GM10266 (cell line): Measurements from ENCODE around the gene CTXND2.
"Not testable (repeated sequence)": the region's sequence is repeated elsewhere in the genome, so short reads cannot be mapped to it uniquely, and the experiment has no call there.

Experiments used
- DNase-seq: peaks from one replicate; pipeline ENCODE4 v3.0.0; 2012; ENCODE audit errors: extremely low spot score
- CTCF ChIP-seq: IDR thresholded peaks from 2 replicates; pipeline ENCODE4 v1.5.1; 2012; ENCODE audit warnings: mild to moderate bottlenecking, low read depth; ENCODE audit not compliant: control insufficient read depth, insufficient read depth; ENCODE audit errors: missing control alignments

Gene CTXND2

DNA sequence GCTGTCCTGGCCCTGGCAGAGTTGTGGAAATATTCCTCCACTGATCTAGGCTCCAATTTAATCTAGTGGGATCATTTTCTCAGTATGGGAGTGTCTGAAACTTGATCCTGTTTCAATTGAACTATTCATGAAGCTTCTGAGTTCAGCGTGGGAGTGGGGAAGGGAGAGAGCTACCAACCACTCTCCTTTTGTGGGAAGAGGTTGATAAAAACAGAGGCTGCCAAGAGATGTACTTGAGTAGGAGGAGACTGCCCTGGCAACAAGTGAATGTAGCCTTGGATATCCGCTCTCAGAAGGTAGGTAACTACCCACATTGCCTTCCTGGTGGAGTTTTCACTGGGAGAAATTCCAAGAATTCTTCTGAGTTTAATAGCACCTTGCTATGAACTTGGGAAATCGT is at the start of gene CTXND2:
Gene CTXND2, plus strand, starts transcription at position 119 of the 400 bp plus-strand sequence. CDS start 25,179 bp downstream, outside the sequence.
- no peak for TF ChIP-seq CTCF
- no peak for DNase-seq

DNA sequence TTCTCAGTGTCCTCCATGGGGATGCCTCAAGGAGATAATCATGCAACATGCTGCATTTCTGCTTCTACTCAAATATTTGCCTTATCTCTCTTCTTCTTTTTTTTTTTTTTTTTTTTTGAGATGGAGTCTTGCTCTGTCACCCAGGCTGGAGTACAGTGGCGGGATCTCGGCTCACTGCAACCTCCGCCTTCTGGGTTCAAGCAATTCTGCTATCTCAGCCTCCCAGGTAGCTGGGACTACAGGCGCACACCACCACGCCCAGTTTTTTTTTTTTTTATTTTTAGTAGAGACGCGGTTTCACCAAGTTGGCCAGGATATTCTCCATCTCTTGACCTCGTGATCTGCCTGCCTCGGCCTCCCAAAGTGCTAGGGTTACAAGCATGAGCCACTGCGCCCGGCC is 46.1 kb upstream of the CTXND2 start:
- DNase-seq: not testable (repeated sequence)

DNA sequence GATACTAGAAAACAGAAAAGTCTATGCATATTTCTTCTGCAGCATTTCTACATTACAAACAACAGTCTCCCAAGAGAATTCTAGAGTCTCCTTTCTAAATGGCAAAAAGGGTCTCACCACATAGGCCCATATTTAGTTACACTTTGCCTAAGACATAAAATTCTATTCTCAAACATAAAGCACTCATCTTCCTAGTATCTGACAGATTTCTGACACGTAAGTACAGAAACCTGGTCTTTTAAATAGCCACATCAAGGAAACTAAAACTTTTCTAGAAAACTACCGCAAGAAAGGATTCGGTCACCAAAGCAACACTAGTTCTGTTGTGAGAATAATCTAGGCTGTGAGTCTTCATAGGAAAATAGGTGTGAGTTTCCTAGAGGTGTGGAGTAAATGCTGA is 45.3 kb upstream of the CTXND2 start:
- DNase-seq: peak; percentile 49
- TF ChIP-seq CTCF: no peak

- no peak for DNase-seq
- no peak for TF ChIP-seq CTCF
Observed at GRCh38 chr1:150842343-150842742, 44.6 kb upstream of the CTXND2 start.

GRCh38 chr1:150842964-150843363 is 44.0 kb upstream of the CTXND2 start:
- DNase-seq: no peak
- TF ChIP-seq CTCF: no peak

DNA sequence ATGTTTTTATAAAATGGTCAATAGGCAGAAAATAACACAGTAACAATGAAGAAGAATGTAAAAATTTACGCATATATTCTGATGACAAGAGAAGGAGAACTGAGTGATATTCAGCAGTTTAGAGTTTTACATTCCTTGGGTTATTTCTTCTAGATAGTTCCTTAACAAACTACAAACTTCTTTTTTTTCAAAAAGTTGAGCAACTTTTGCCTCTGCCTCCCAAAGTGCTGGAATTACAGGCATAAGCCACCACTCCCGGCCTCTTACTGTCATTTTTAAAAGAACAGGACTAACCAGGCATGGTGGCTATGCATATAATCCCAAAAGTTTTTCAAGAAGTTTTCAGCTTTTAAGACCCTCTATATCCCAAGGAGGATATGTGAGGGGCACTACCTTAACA is 43.5 kb upstream of the CTXND2 start:
- no peak for DNase-seq
- no peak for TF ChIP-seq CTCF

DNA sequence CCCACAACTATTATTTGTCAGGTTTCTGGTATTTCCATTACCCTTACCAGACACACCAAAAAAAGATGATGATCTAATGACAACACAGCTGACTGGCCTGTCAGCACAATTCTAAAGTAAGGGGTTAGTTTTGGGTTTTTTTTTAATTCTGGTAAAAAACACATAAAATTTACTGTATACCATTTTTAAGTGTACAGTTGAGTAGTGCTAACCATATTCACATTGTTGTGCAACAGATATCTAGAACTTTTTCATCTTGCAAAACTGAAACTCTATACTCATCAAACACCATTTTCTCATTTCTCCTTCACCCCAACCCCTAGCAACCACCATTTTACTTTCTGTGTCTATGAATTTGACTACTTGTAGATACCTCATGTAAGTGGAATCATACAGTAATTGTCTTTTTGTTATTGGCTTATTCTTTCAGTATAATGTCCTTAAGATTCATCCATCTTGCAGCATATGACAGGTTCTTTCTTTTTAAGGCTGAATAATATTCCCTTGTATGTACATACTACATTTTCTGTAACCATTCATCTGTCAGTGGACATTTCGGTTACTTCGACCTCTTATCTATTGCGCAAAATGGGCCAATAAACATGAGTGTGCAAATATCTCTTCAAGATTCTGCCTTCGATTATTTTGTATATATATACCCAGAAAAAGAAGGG is 40.3 kb upstream of the CTXND2 start:
- peak; percentile 34 for DNase-seq
- TF ChIP-seq CTCF: no peak

GRCh38 chr1:150850801-150851362 is 36.1 kb upstream of the CTXND2 start:
- not testable (repeated sequence) for DNase-seq

DNA sequence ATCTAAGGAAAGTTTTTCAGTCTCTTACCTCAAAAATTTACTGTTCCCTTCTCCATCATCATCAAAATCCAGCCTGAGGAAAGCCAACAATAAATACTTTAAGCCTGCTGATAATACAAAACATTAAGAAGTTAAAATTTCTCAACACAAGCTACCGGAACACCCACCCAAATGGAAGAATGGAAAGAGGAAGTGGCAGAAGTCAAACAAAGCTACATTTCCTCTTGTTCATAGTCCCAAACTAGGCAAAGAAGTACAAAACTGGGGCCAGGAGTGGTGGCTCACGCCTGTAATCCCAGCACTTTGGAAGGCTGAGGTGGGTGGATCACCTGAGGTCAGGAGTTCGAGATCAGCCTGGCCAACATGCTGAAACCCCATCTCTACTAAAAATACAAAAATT is 34.2 kb upstream of the CTXND2 start:
- not testable (repeated sequence) for DNase-seq
